ENCODE data around the gene PRDM5. TPM values are rescaled to one million over a fixed set of nuclear protein-coding genes. Genes with fewer than 3 reads are reported as not detected.

The PRDM5 gene
- total RNA-seq, 2 donors from 2014 or later, result 9.9 to 18.9 TPM

GRCh38 chr4:120881351-120881750, 41.2 kb downstream of the PRDM5 start:
- no peaks in the 10 kb centered on the region for H3K36me3 ChIP-seq
- intact Hi-C loops (cut with DNase I), result no loop called here

GRCh38 chr4:120877021-120877420, 45.5 kb downstream of the PRDM5 start:
- Histone ChIP-seq H3K36me3 (no peaks in the 10 kb centered on the region), H3K4me3 (no peak overlapping the region), H3K4me1 (replicated peaks) (no peaks in the 10 kb centered on the region), H3K27ac (no peak overlapping the region), H3K27me3 (replicated peaks; ENCODE audit: insufficient read depth) (no peaks in the 10 kb centered on the region), H3K9me3 (no peaks in the 10 kb centered on the region)
- no peak for TF ChIP-seq POLR2A (IDR thresholded peaks at IDR 0.05)
- no peak for TF ChIP-seq POLR2AphosphoS5 (IDR thresholded peaks at IDR 0.05)
- TF ChIP-seq CTCF (IDR thresholded peaks at IDR 0.05), result no peak
- 22% methylated on average over 3 of the region's 3 CpGs for WGBS
- no peak for DNase-seq (ENCODE audit: low spot score)
- intact Hi-C loops (cut with DNase I), result no loop called here

More at GRCh38 chr4:120881351-120881750, 41.2 kb downstream of the PRDM5 start:
- no peaks in the 10 kb centered on the region for H3K9me3 ChIP-seq
- H3K4me3 ChIP-seq, result no peak overlapping the region
- no peak overlapping the region for H3K27ac ChIP-seq
- DNase-seq (ENCODE audit: low spot score), result no peak
- no peaks in the 10 kb centered on the region for H3K27me3 ChIP-seq (replicated peaks; ENCODE audit: insufficient read depth)
- no peak for TF ChIP-seq POLR2A (IDR thresholded peaks at IDR 0.05)
- TF ChIP-seq POLR2AphosphoS5 (IDR thresholded peaks at IDR 0.05), result no peak
- no peak for TF ChIP-seq CTCF (IDR thresholded peaks at IDR 0.05)
- WGBS, result 97% methylated on average over 2 of the region's 2 CpGs
- H3K4me1 ChIP-seq (replicated peaks), result no peaks in the 10 kb centered on the region

GRCh38 chr4:120874792-120875774, 47.4 kb downstream of the PRDM5 start:
- intact Hi-C loops (cut with DNase I), result no loop called here
- peaks cover 5% of the 10 kb centered on the region for H3K4me1 ChIP-seq (replicated peaks)
- DNase-seq (ENCODE audit: low spot score), result no peak
- TF ChIP-seq POLR2A (IDR thresholded peaks at IDR 0.05) (no peak), POLR2AphosphoS5 (IDR thresholded peaks at IDR 0.05) (no peak), CTCF (IDR thresholded peaks at IDR 0.05) (no peak)
- no peaks in the 10 kb centered on the region for H3K27me3 ChIP-seq (replicated peaks; ENCODE audit: insufficient read depth)
- H3K36me3 ChIP-seq, result no peaks in the 10 kb centered on the region
- H3K9me3 ChIP-seq, result no peaks in the 10 kb centered on the region
- no peak overlapping the region for H3K4me3 ChIP-seq
- WGBS, result 83% methylated on average over 4 of the region's 4 CpGs
- H3K27ac ChIP-seq, result no peak overlapping the region

GRCh38 chr4:120873554-120873953, 49.0 kb downstream of the PRDM5 start:
- H3K27ac ChIP-seq, result no peak overlapping the region

More at GRCh38 chr4:120873554-120873953, 49.0 kb downstream of the PRDM5 start:
- 94% methylated on average over 1 of the region's 1 CpG for WGBS
- H3K4me3 ChIP-seq, result no peak overlapping the region
- DNase-seq (ENCODE audit: low spot score), result no peak
- no peaks in the 10 kb centered on the region for H3K36me3 ChIP-seq
- TF ChIP-seq POLR2A (IDR thresholded peaks at IDR 0.05) (no peak), CTCF (IDR thresholded peaks at IDR 0.05) (no peak), POLR2AphosphoS5 (IDR thresholded peaks at IDR 0.05) (no peak)
- no peaks in the 10 kb centered on the region for H3K9me3 ChIP-seq
- no peaks in the 10 kb centered on the region for H3K27me3 ChIP-seq (replicated peaks; ENCODE audit: insufficient read depth)
- peaks cover 9% of the 10 kb centered on the region for H3K4me1 ChIP-seq (replicated peaks)
- intact Hi-C loops (cut with DNase I), result no loop called here

Data from prostate gland (tissue), 2 donors.